ENCODE measurements around the gene SLC38A9. TPM values are rescaled to one million over a fixed set of nuclear protein-coding genes. Genes with fewer than 3 reads are reported as not detected.

SLC38A9 gene
- total and polyA plus RNA-seq, 2 donors (not counting 1 experiment from before 2014, with no cell fraction given) = 23.4 to 36.3 TPM

DNA sequence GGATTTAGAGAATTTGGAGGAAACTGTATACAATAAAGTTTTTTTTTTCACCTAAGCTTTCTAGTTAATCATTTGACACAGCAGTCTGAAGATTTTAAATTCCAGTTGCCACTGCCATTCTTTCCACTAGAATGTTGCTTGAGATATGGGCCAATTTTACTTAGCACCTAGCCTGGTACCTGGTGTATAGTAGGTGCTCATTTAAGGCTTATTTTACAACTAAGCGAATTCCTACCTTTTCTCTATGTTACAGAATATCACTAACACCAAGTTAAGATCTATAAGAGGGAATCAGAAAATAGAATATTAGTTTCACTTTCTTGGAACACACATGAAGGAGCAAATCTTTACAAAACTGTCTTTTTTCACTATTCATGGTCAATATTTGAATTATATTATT is 22.5 kb upstream of the SLC38A9 start:
- TF ChIP-seq EZH2 (IDR thresholded peaks at IDR 0.05; ENCODE audit: borderline replicate concordance, insufficient read depth, low read depth, low read length, poor library complexity, severe bottlenecking) = no peak
- no peak for TF ChIP-seq CTCF (IDR thresholded peaks at IDR 0.05)
- Mint-ChIP-seq H3K4me1 (no peaks in the 10 kb centered on the region), H3K27me3 (no peaks in the 10 kb centered on the region), H3K27ac (no peak overlapping the region), H3K4me3 (no peak overlapping the region), H3K9me3 (ENCODE audit: insufficient read depth) (no peaks in the 10 kb centered on the region)
- no peak overlapping the region for H3K4me3 ChIP-seq (ENCODE audit: control extremely low read depth in 1 of 5, extremely low read depth in 1 of 5, insufficient read depth in 1 of 5, low read depth in 2 of 5, low read length in 4 of 5)
- ChIA-PET CTCF (no interaction called here), POLR2A (no interaction called here)
- no peak overlapping the region for H3K27ac ChIP-seq (ENCODE audit: low read length in 2 of 2)
- H2AFZ ChIP-seq (ENCODE audit: insufficient read depth, low read depth, low read length, poor library complexity, severe bottlenecking) = no peak overlapping the region
- no CpG with 5 or more reads among the region's 1 CpG for WGBS (ENCODE audit: insufficient coverage)
- no peaks in the 10 kb centered on the region for H3K79me2 ChIP-seq (ENCODE audit: control insufficient read depth, insufficient read depth, low read length)
- H3K4me1 ChIP-seq (ENCODE audit: control insufficient read depth in 2 of 2, insufficient read depth in 2 of 2, low read length in 2 of 2) = no peaks in the 10 kb centered on the region
- intact Hi-C loops (cut with micrococcal nuclease) = no loop called here
- ATAC-seq (ENCODE audit: low read depth) (no peak), DNase-seq (no peak)
- H3K4me2 ChIP-seq (replicated peaks; ENCODE audit: low read depth, low read length, poor library complexity, severe bottlenecking) = no peak overlapping the region
- H3K9me3 ChIP-seq (ENCODE audit: control extremely low read depth in 1 of 3, control insufficient read depth in 2 of 3, insufficient read depth in 1 of 3, low read length in 2 of 3) = peaks cover 0 to 15% (median 0%) of the 10 kb centered on the region in 3 donors
- H4K20me1 ChIP-seq (ENCODE audit: control insufficient read depth, insufficient read depth, low read length, poor library complexity, severe bottlenecking) = no peaks in the 10 kb centered on the region
- no peaks in the 10 kb centered on the region for H3K27me3 ChIP-seq (replicated peaks in 1 of 4; ENCODE audit: control extremely low read depth in 1 of 4, control insufficient read depth in 3 of 4, insufficient read depth in 4 of 4, low read length in 3 of 4)
- no peak overlapping the region for H3K9ac ChIP-seq (ENCODE audit: low read length)
- no peaks in the 10 kb centered on the region for H3K36me3 ChIP-seq (replicated peaks in 1 of 2; ENCODE audit: control extremely low read depth in 1 of 2, control insufficient read depth in 1 of 2, extremely low read depth in 1 of 2, insufficient read depth in 2 of 2, low read length in 1 of 2)

- Mint-ChIP-seq H3K27me3 (no peaks in the 10 kb centered on the region), H3K4me1 (no peaks in the 10 kb centered on the region), H3K9me3 (ENCODE audit: insufficient read depth) (no peaks in the 10 kb centered on the region), H3K4me3 (no peak overlapping the region), H3K27ac (no peak overlapping the region)
- Histone ChIP-seq H3K79me2 (ENCODE audit: control insufficient read depth, insufficient read depth, low read length) (no peaks in the 10 kb centered on the region), H3K4me2 (replicated peaks; ENCODE audit: low read depth, low read length, poor library complexity, severe bottlenecking) (no peak overlapping the region), H3K27me3 (replicated peaks in 1 of 4; ENCODE audit: control extremely low read depth in 1 of 4, control insufficient read depth in 3 of 4, insufficient read depth in 4 of 4, low read length in 3 of 4) (no peaks in the 10 kb centered on the region), H3K36me3 (replicated peaks in 1 of 2; ENCODE audit: control extremely low read depth in 1 of 2, control insufficient read depth in 1 of 2, extremely low read depth in 1 of 2, insufficient read depth in 2 of 2, low read length in 1 of 2) (no peaks in the 10 kb centered on the region), H2AFZ (ENCODE audit: insufficient read depth, low read depth, low read length, poor library complexity, severe bottlenecking) (no peak overlapping the region), H4K20me1 (ENCODE audit: control insufficient read depth, insufficient read depth, low read length, poor library complexity, severe bottlenecking) (no peaks in the 10 kb centered on the region), H3K27ac (ENCODE audit: low read length in 2 of 2) (no peak overlapping the region), H3K4me3 (ENCODE audit: control extremely low read depth in 1 of 5, extremely low read depth in 1 of 5, insufficient read depth in 1 of 5, low read depth in 2 of 5, low read length in 4 of 5) (no peak overlapping the region), H3K4me1 (ENCODE audit: control insufficient read depth in 2 of 2, insufficient read depth in 2 of 2, low read length in 2 of 2) (no peaks in the 10 kb centered on the region), H3K9ac (ENCODE audit: low read length) (no peak overlapping the region), H3K9me3 (ENCODE audit: control extremely low read depth in 1 of 3, control insufficient read depth in 2 of 3, insufficient read depth in 1 of 3, low read length in 2 of 3) (peaks cover 0 to 7% (median 0%) of the 10 kb centered on the region in 3 donors)
- POLR2A ChIA-PET = no interaction called here
- TF ChIP-seq CTCF (IDR thresholded peaks at IDR 0.05) (no peak), EZH2 (IDR thresholded peaks at IDR 0.05; ENCODE audit: borderline replicate concordance, insufficient read depth, low read depth, low read length, poor library complexity, severe bottlenecking) (no peak)
- CTCF ChIA-PET = no interaction called here
- ATAC-seq (ENCODE audit: low read depth) (no peak), DNase-seq (no peak)
- intact Hi-C loops (cut with micrococcal nuclease) = no loop called here
These were observed 20.5 kb upstream of the SLC38A9 start for GRCh38 chr5:55732585-55732984.

Data from B cell (primary cell).